Upper lobe of left lung (tissue), 6 donors: ENCODE results near the gene NHLRC2. TPM values are rescaled to one million over a fixed set of nuclear protein-coding genes. Genes with fewer than 3 reads are reported as not detected.

Experiments used
- ATAC-seq, 2 donors: fragments of 200-7000 bp; cut with Tn5 transposase; one replicate each; pipeline ENCODE4 v1.9.1; 2022; ENCODE audit warnings: mild to moderate bottlenecking in 2 of 2, moderate library complexity in 2 of 2; ENCODE audit not compliant: low FRiP score in 2 of 2
- DNase-seq, 2 donors: peaks; one replicate each; pipeline ENCODE4 v3.0.0-alpha.2; 2019 to 2020
- H3K27ac ChIP-seq, 4 donors: fragments of 200-600 bp; sonication (generic); one replicate each; pipeline ENCODE4 v1.5.1; 2016 to 2019
- H3K27me3 ChIP-seq, 4 donors: fragments of 200-600 bp; sonication (generic); one replicate each; pipeline ENCODE4 v1.5.1; 2017 to 2019
- H3K36me3 ChIP-seq, 4 donors: fragments of 200-600 bp; sonication (generic); one replicate each; pipeline ENCODE4 v1.5.1; 2016 to 2019
- H3K4me1 ChIP-seq, 4 donors: fragments of 200-600 bp; sonication (generic); one replicate each; pipeline ENCODE4 v1.5.1; 2018 to 2019
- H3K4me3 ChIP-seq, 4 donors: fragments of 200-600 bp; sonication (generic); one replicate each; pipeline ENCODE4 v1.5.1; 2017 to 2019; ENCODE audit warnings: mild to moderate bottlenecking in 2 of 4, moderate library complexity in 1 of 4
- H3K9me3 ChIP-seq, 4 donors: fragments of 200-600 bp; sonication (generic); one replicate each; pipeline ENCODE4 v1.5.1; 2018 to 2019
- CTCF ChIP-seq, 6 experiments: fragments of 450-650 bp in 4 of 6; fragments of 200-600 bp in 2 of 6; sonication (generic) in 2 of 6; IDR thresholded peaks; one replicate each; pipeline ENCODE4 v1.5.1; 2016 to 2019; ENCODE audit warnings: antibody characterized with exemption in 6 of 6
- EP300 ChIP-seq, 4 donors: sonication (generic); formaldehyde crosslinking; IDR thresholded peaks; one replicate each; pipeline ENCODE4 v1.5.1; 2017; ENCODE audit warnings: antibody characterized with exemption in 4 of 4, control low read depth in 2 of 4
- POLR2A ChIP-seq, 4 donors: fragments of 450-650 bp; IDR thresholded peaks; one replicate each; pipeline ENCODE4 v1.5.1; 2016 to 2017; ENCODE audit warnings: antibody characterized with exemption in 4 of 4, mild to moderate bottlenecking in 2 of 4
- POLR2AphosphoS5 ChIP-seq, 2 donors: sonication (generic); formaldehyde crosslinking; IDR thresholded peaks; one replicate each; pipeline ENCODE4 v1.5.1; 2017; ENCODE audit warnings: antibody characterized with exemption in 2 of 2
- WGBS, 2 donors: methylation state at CpG; one replicate each; pipeline ENCODE4 v1.1.5; 2017 to 2018; 5-methylcytosine and 5-hydroxymethylcytosine counted together
- total RNA-seq, 6 donors: library from RNA; depleted of rRNA in 4 of 6; stranded (reverse); fragments of >200 nt in 4 of 6; gene quantifications; one replicate each; pipeline versions ENCODE4 v1.1.0 to v1.2.1, GENCODE V29; 2016 to 2021
- donor health status: DM: no; HTN: no; CAD: no; lungs with moderate emphysema.
- donor health status: DM: no; HTN: yes; CAD: no; lungs with severe emphysema.

The NHLRC2 gene
- total RNA-seq, 6 donors from 2014 or later: 24.2 to 55.5 (median 39.7) TPM

GRCh38 chr10:113958631-113959382, 104.3 kb downstream of the NHLRC2 start:
- TF ChIP-seq EP300 (IDR thresholded peaks at IDR 0.05) (peak in 1 of 4 donors; percentile 41), CTCF (IDR thresholded peaks at IDR 0.05) (no peak), POLR2AphosphoS5 (IDR thresholded peaks at IDR 0.05) (peak; percentile 21 to 30)
- peak; percentile 78 for ATAC-seq
- 73 to 74% methylated on average over 9 to 11 of the region's 11 CpGs for WGBS, 2 donors
- no peaks in the 10 kb centered on the region for H3K36me3 ChIP-seq
- H3K4me3 ChIP-seq: no peak overlapping the region
- DNase-seq: peak; percentile 10 to 63
- H3K27ac ChIP-seq: peak overlapping the region; percentile 67 to 71 (median 69)
- H3K9me3 ChIP-seq: no peaks in the 10 kb centered on the region
- no peaks in the 10 kb centered on the region for H3K27me3 ChIP-seq
- peaks cover 0 to 42% (median 14%) of the 10 kb centered on the region in 4 donors for H3K4me1 ChIP-seq

GRCh38 chr10:113959383-113959760, 104.9 kb downstream of the NHLRC2 start:
- peak overlapping the region; percentile 55 to 70 (median 64) for H3K27ac ChIP-seq
- 88 to 93% methylated on average over 6 of the region's 6 CpGs for WGBS, 2 donors
- peaks cover 0 to 42% (median 14%) of the 10 kb centered on the region in 4 donors for H3K4me1 ChIP-seq
- H3K36me3 ChIP-seq: no peaks in the 10 kb centered on the region
- DNase-seq (no peak), ATAC-seq (no peak)
- no peaks in the 10 kb centered on the region for H3K9me3 ChIP-seq
- no peak for TF ChIP-seq CTCF (IDR thresholded peaks at IDR 0.05)
- no peak for TF ChIP-seq EP300 (IDR thresholded peaks at IDR 0.05)
- TF ChIP-seq POLR2A (IDR thresholded peaks at IDR 0.05): no peak
- TF ChIP-seq POLR2AphosphoS5 (IDR thresholded peaks at IDR 0.05): no peak
- H3K4me3 ChIP-seq: no peak overlapping the region
- H3K27me3 ChIP-seq: no peaks in the 10 kb centered on the region

GRCh38 chr10:113960617-113961181, 106.2 kb downstream of the NHLRC2 start:
- H3K36me3 ChIP-seq: no peaks in the 10 kb centered on the region
- peak overlapping the region; percentile 55 to 70 (median 64) for H3K27ac ChIP-seq
- TF ChIP-seq CTCF (IDR thresholded peaks at IDR 0.05) (no peak), POLR2A (IDR thresholded peaks at IDR 0.05) (no peak), EP300 (IDR thresholded peaks at IDR 0.05) (no peak), POLR2AphosphoS5 (IDR thresholded peaks at IDR 0.05) (no peak)
- WGBS, 2 donors: 54 to 62% methylated on average over 11 of the region's 11 CpGs
- peak in 1 of 2 donors; percentile 41 for DNase-seq
- ATAC-seq: peak; percentile 27 to 69
- no peaks in the 10 kb centered on the region for H3K9me3 ChIP-seq
- H3K27me3 ChIP-seq: no peaks in the 10 kb centered on the region
- H3K4me3 ChIP-seq: no peak overlapping the region
- peaks cover 0 to 49% (median 20%) of the 10 kb centered on the region in 4 donors for H3K4me1 ChIP-seq

GRCh38 chr10:113961182-113962031, 106.9 kb downstream of the NHLRC2 start:
- H3K4me3 ChIP-seq: no peak overlapping the region
- H3K27me3 ChIP-seq: no peaks in the 10 kb centered on the region
- peaks cover 0 to 49% (median 20%) of the 10 kb centered on the region in 4 donors for H3K4me1 ChIP-seq
- 53 to 67% methylated on average over 13 to 14 of the region's 14 CpGs for WGBS, 2 donors
- no peaks in the 10 kb centered on the region for H3K36me3 ChIP-seq
- peak in 1 of 2 donors; percentile 61 for ATAC-seq
- TF ChIP-seq CTCF (IDR thresholded peaks at IDR 0.05) (no peak), EP300 (IDR thresholded peaks at IDR 0.05) (no peak), POLR2A (IDR thresholded peaks at IDR 0.05) (no peak), POLR2AphosphoS5 (IDR thresholded peaks at IDR 0.05) (no peak)
- H3K9me3 ChIP-seq: no peaks in the 10 kb centered on the region
- peak overlapping the region; percentile 16 to 70 (median 58) for H3K27ac ChIP-seq
- no peak for DNase-seq
